Tibial nerve (tissue), 4 donors: Measurements from ENCODE around the gene GSG1L. TPM values are rescaled to one million over a fixed set of nuclear protein-coding genes. Genes with fewer than 3 reads are reported as not detected.

Source experiments
- DNase-seq, 2 donors: peaks; one replicate each; pipeline ENCODE4 v3.0.0-alpha.2; 2019; ENCODE audit warnings: low spot score in 2 of 2
- H3K27ac ChIP-seq, 4 donors: fragments of 200-600 bp; sonication (generic) in 3 of 4; one replicate each; pipeline ENCODE4 v1.5.1; 2017 to 2019; ENCODE audit warnings: mild to moderate bottlenecking in 1 of 4
- H3K27me3 ChIP-seq, 2 donors: fragments of 200-600 bp; sonication (generic) in 1 of 2; one replicate each; pipeline versions ENCODE4 v1.5.1 to v1.6.0; 2017 to 2019
- H3K36me3 ChIP-seq, 3 donors: fragments of 200-600 bp; sonication (generic); one replicate each; pipeline ENCODE4 v1.5.1; 2018 to 2019
- H3K4me1 ChIP-seq, 4 donors: fragments of 200-600 bp; sonication (generic) in 3 of 4; one replicate each; pipeline ENCODE4 v1.5.1; 2017 to 2019
- H3K4me3 ChIP-seq, 4 donors: fragments of 200-600 bp; sonication (generic) in 3 of 4; one replicate each; pipeline ENCODE4 v1.5.1; 2017 to 2019; ENCODE audit warnings: mild to moderate bottlenecking in 1 of 4, moderate library complexity in 1 of 4
- H3K9me3 ChIP-seq, 4 donors: fragments of 200-600 bp; sonication (generic) in 3 of 4; one replicate each; pipeline ENCODE4 v1.5.1; 2017 to 2019
- CTCF ChIP-seq, 5 experiments: fragments of 200-600 bp in 3 of 5; fragments of 450-650 bp in 2 of 5; sonication (generic) in 3 of 5; IDR thresholded peaks; one replicate each; pipeline ENCODE4 v1.5.1; 2016 to 2019; ENCODE audit warnings: antibody characterized with exemption in 5 of 5, mild to moderate bottlenecking in 3 of 5, moderate library complexity in 2 of 5
- EP300 ChIP-seq, 2 donors: sonication (generic); formaldehyde crosslinking; IDR thresholded peaks; one replicate each; pipeline ENCODE4 v1.6.1; 2017; ENCODE audit warnings: antibody characterized with exemption in 2 of 2, mild to moderate bottlenecking in 1 of 2
- POLR2A ChIP-seq, 2 donors: fragments of 450-650 bp; IDR thresholded peaks; one replicate each; pipeline ENCODE4 v1.6.1; 2017; ENCODE audit warnings: antibody characterized with exemption in 2 of 2, mild to moderate bottlenecking in 2 of 2, moderate library complexity in 2 of 2
- WGBS, 2 donors: methylation state at CpG; one replicate each; pipeline ENCODE4 v1.1.5; 2018; 5-methylcytosine and 5-hydroxymethylcytosine counted together
- total RNA-seq, 4 donors: library from RNA; depleted of rRNA; stranded (reverse); fragments of >200 nt; gene quantifications; one replicate each; pipeline ENCODE4 v1.1.0, GENCODE V29; 2016

The GSG1L gene
- total RNA-seq, 4 donors from 2014 or later = not detected

- H3K4me1 ChIP-seq = peaks cover 0 to 16% (median 0%) of the 10 kb centered on the region in 4 donors
- no peak for DNase-seq
- TF ChIP-seq EP300 (IDR thresholded peaks at IDR 0.05) (no peak), CTCF (IDR thresholded peaks at IDR 0.05) (no peak), POLR2A (IDR thresholded peaks at IDR 0.05) (no peak)
- H3K27ac ChIP-seq = no peak overlapping the region
- no peak overlapping the region for H3K4me3 ChIP-seq
- 74 to 76% methylated on average over 15 to 18 of the region's 20 CpGs for WGBS, 2 donors
- H3K9me3 ChIP-seq = no peaks in the 10 kb centered on the region
- H3K36me3 ChIP-seq = no peaks in the 10 kb centered on the region
- no peaks in the 10 kb centered on the region for H3K27me3 ChIP-seq
Observed at GRCh38 chr16:27784351-27785306, 278.9 kb downstream of the GSG1L start.

- no peak overlapping the region for H3K4me3 ChIP-seq
- TF ChIP-seq POLR2A (IDR thresholded peaks at IDR 0.05) (no peak), CTCF (IDR thresholded peaks at IDR 0.05) (no peak), EP300 (IDR thresholded peaks at IDR 0.05) (no peak)
- H3K9me3 ChIP-seq = no peaks in the 10 kb centered on the region
- peaks cover 0 to 20% (median 0%) of the 10 kb centered on the region in 4 donors for H3K4me1 ChIP-seq
- no peak overlapping the region for H3K27ac ChIP-seq
- WGBS, 2 donors = 74 to 80% methylated on average over 15 to 19 of the region's 19 CpGs
- peaks cover 0 to 23% (median 0%) of the 10 kb centered on the region in 3 donors for H3K36me3 ChIP-seq
- no peak for DNase-seq
- H3K27me3 ChIP-seq = no peaks in the 10 kb centered on the region
Observed at GRCh38 chr16:27781981-27782880, 281.3 kb downstream of the GSG1L start.

GRCh38 chr16:27781195-27781524, 282.4 kb downstream of the GSG1L start:
- H3K9me3 ChIP-seq = no peaks in the 10 kb centered on the region
- no peaks in the 10 kb centered on the region for H3K27me3 ChIP-seq
- TF ChIP-seq CTCF (IDR thresholded peaks at IDR 0.05) (no peak), EP300 (IDR thresholded peaks at IDR 0.05) (no peak), POLR2A (IDR thresholded peaks at IDR 0.05) (no peak)
- peaks cover 0 to 33% (median 0%) of the 10 kb centered on the region in 3 donors for H3K36me3 ChIP-seq
- 25 to 26% methylated on average over 6 to 7 of the region's 7 CpGs for WGBS, 2 donors
- H3K4me1 ChIP-seq = peaks cover 0 to 20% (median 0%) of the 10 kb centered on the region in 4 donors
- H3K4me3 ChIP-seq = no peak overlapping the region
- H3K27ac ChIP-seq = peak overlapping the region in 1 of 4 donors; percentile 24
- no peak for DNase-seq

GRCh38 chr16:27780468-27781194, 282.9 kb downstream of the GSG1L start:
- Histone ChIP-seq H3K9me3 (no peaks in the 10 kb centered on the region), H3K4me3 (no peak overlapping the region), H3K36me3 (peaks cover 0 to 38% (median 0%) of the 10 kb centered on the region in 3 donors), H3K4me1 (peaks cover 0 to 20% (median 0%) of the 10 kb centered on the region in 4 donors), H3K27ac (peak overlapping the region in 1 of 4 donors; percentile 24), H3K27me3 (no peaks in the 10 kb centered on the region)
- 72 to 74% methylated on average over 6 to 8 of the region's 8 CpGs for WGBS, 2 donors
- no peak for DNase-seq
- TF ChIP-seq CTCF (IDR thresholded peaks at IDR 0.05) (no peak), EP300 (IDR thresholded peaks at IDR 0.05) (no peak), POLR2A (IDR thresholded peaks at IDR 0.05) (no peak)
